IMR-90 (cell line): ENCODE results near the gene PTPRN2. TPM values are rescaled to one million over a fixed set of nuclear protein-coding genes. Genes with fewer than 3 reads are reported as not detected.

ENCODE experiments used
- ATAC-seq: fragments of 200-7000 bp; cut with Tn5 transposase; 2 replicates; pipeline ENCODE4 v1.9.1; 2020; ENCODE audit warnings: low read depth, mild to moderate bottlenecking, moderate library complexity
- BruUV-seq: library from RNA; stranded (reverse); fragments of 400-500 nt; replicated peaks from 2 replicates; lab custom pipeline; 2021; lab: Mats Ljungman, UMichigan
- CTCF ChIA-PET: fragments of 300-600 bp; formaldehyde crosslinking; extraction: SDS; loops from one replicate; lab custom pipeline; 2021; ENCODE audit warnings: antibody characterized with exemption; lab: Yijun Ruan, JAX
- POLR2A ChIA-PET: fragments of 300-600 bp; sonication (Branson Sonifier 250); formaldehyde crosslinking; loops from one replicate; lab custom pipeline; 2022; ENCODE audit warnings: antibody characterized with exemption; ENCODE audit not compliant: unreplicated experiment; lab: Charles Lee
- DNase-seq: peaks from one replicate; pipeline ENCODE4 v3.0.0; 2013
- H2AFZ ChIP-seq: replicated peaks from 2 replicates; pipeline ENCODE3; 2013; ENCODE audit warnings: low read length, mild to moderate bottlenecking; ENCODE audit not compliant: poor library complexity
- H2AK5ac ChIP-seq: 2 replicates; pipeline ENCODE4 v1.6.1; 2013; ENCODE audit warnings: low read depth, low read length, inconsistent platforms
- H2AK9ac ChIP-seq: replicated peaks from 2 replicates; pipeline ENCODE3; 2013; ENCODE audit warnings: mild to moderate bottlenecking, low read depth, low read length, moderate library complexity; ENCODE audit not compliant: poor library complexity
- H2BK120ac ChIP-seq: 2 replicates; pipeline ENCODE4 v1.6.1; 2013; ENCODE audit warnings: low read depth, low read length, inconsistent platforms
- H2BK15ac ChIP-seq: 3 replicates; pipeline ENCODE4 v1.6.1; 2013; ENCODE audit warnings: low read depth, low read length, inconsistent platforms
- H2BK20ac ChIP-seq: 2 replicates; pipeline ENCODE4 v1.6.1; 2013; ENCODE audit warnings: low read depth, mild to moderate bottlenecking, inconsistent platforms, low read length, moderate library complexity
- H2BK5ac ChIP-seq: 2 replicates; pipeline ENCODE4 v1.6.1; 2013; ENCODE audit warnings: mild to moderate bottlenecking, low read depth, low read length, inconsistent platforms; ENCODE audit not compliant: poor library complexity, severe bottlenecking
- H3K14ac ChIP-seq: replicated peaks from 2 replicates; pipeline ENCODE4 v1.6.1; 2013; ENCODE audit warnings: low read depth, low read length, inconsistent platforms
- H3K18ac ChIP-seq: 2 replicates; pipeline ENCODE4 v1.6.1; 2013; ENCODE audit warnings: low read depth, low read length, control low read depth
- H3K23ac ChIP-seq: 2 replicates; pipeline ENCODE4 v1.6.1; 2013; ENCODE audit warnings: low read depth, low read length, inconsistent platforms
- H3K27ac ChIP-seq: 2 replicates; pipeline ENCODE4 v1.5.1; 2013; ENCODE audit warnings: mild to moderate bottlenecking, control low read depth, low read length; ENCODE audit not compliant: insufficient read depth
- H3K27me3 ChIP-seq: 2 replicates; pipeline ENCODE4 v1.6.1; 2013; ENCODE audit warnings: low read length; ENCODE audit not compliant: control insufficient read depth, insufficient read depth
- H3K36me3 ChIP-seq: 2 replicates; pipeline ENCODE4 v1.6.1; 2013; ENCODE audit warnings: low read length, mixed read lengths; ENCODE audit not compliant: control insufficient read depth, insufficient read depth
- H3K4ac ChIP-seq: 2 replicates; pipeline ENCODE4 v1.6.1; 2013; ENCODE audit warnings: low read depth, low read length, inconsistent platforms
- H3K4me1 ChIP-seq: 2 replicates; pipeline ENCODE4 v1.6.1; 2013; ENCODE audit warnings: low read length, mixed read lengths; ENCODE audit not compliant: control insufficient read depth, insufficient read depth
- H3K4me2 ChIP-seq: 2 replicates; pipeline ENCODE4 v1.6.1; 2013; ENCODE audit warnings: low read depth, mild to moderate bottlenecking, control low read depth, low read length, moderate library complexity
- H3K4me3 ChIP-seq: 2 replicates; pipeline ENCODE4 v1.5.1; 2013; ENCODE audit warnings: low read depth, mild to moderate bottlenecking, control low read depth, low read length, moderate library complexity; ENCODE audit not compliant: insufficient read depth
- H3K56ac ChIP-seq: 2 replicates; pipeline ENCODE4 v1.6.1; 2013; ENCODE audit warnings: low read length, inconsistent platforms; ENCODE audit not compliant: insufficient read depth; ENCODE audit errors: extremely low read depth
- H3K79me1 ChIP-seq, 2 experiments: 2 replicates each; pipeline ENCODE4 v1.6.1; 2013; ENCODE audit warnings: low read length in 2 of 2, inconsistent platforms in 1 of 2, low read depth in 1 of 2
- H3K9ac ChIP-seq: 2 replicates; pipeline ENCODE4 v1.6.1; 2013; ENCODE audit warnings: low read depth, low read length, control low read depth
- H3K9me1 ChIP-seq: 2 replicates; pipeline ENCODE4 v1.6.1; 2013; ENCODE audit warnings: low read length, inconsistent platforms; ENCODE audit not compliant: insufficient read depth
- H3K9me3 ChIP-seq: 2 replicates; pipeline ENCODE4 v1.6.1; 2013; ENCODE audit warnings: low read length; ENCODE audit not compliant: control insufficient read depth, insufficient read depth
- H4K20me1 ChIP-seq: 2 replicates; pipeline ENCODE4 v1.6.1; 2013; ENCODE audit warnings: low read length, inconsistent platforms; ENCODE audit not compliant: insufficient read depth
- H4K5ac ChIP-seq: 2 replicates; pipeline ENCODE4 v1.6.1; 2013; ENCODE audit warnings: mild to moderate bottlenecking, low read depth, low read length, control low read depth
- H4K8ac ChIP-seq, 2 experiments: 2 replicates each; pipeline ENCODE4 v1.6.1; 2013; ENCODE audit warnings: low read depth in 2 of 2, low read length in 2 of 2, control low read depth in 1 of 2, inconsistent platforms in 1 of 2
- H4K91ac ChIP-seq: 2 replicates; pipeline ENCODE4 v1.6.1; 2013; ENCODE audit warnings: low read depth, low read length, inconsistent platforms; ENCODE audit not compliant: insufficient read depth
- RFX5 ChIP-seq: IDR thresholded peaks from 2 replicates; pipeline ENCODE4 v1.8.0; 2012; ENCODE audit warnings: low read depth, mild to moderate bottlenecking, low read length, moderate library complexity
- WGBS, 2 experiments: methylation state at CpG; one replicate each; pipeline versions ENCODE4 v1.1.5 to v1.1.7; 2013; ENCODE audit warnings: missing lambda C conversion rate in 2 of 2; ENCODE audit not compliant: insufficient read length in 1 of 2; ENCODE audit errors: extremely low coverage in 2 of 2; 5-methylcytosine and 5-hydroxymethylcytosine counted together
- dilution Hi-C: fragments of 300-500 bp; cut with HindIII; formaldehyde crosslinking; loops from one replicate; pipeline ENCODE4 v1.14.3; 2018; ENCODE audit warnings: low sequenced_read_pairs; ENCODE audit not compliant: unreplicated experiment
- in situ Hi-C: fragments of 300-500 bp; cut with MboI; formaldehyde crosslinking; loops from 3 replicates; pipeline ENCODE4 v1.14.3; 2019; ENCODE audit warnings: low sequenced_read_pairs, inconsistent platforms, mixed read lengths
- intact Hi-C: fragments of 100-400 bp; cut with micrococcal nuclease; formaldehyde crosslinking; loops from 2 replicates; pipeline ENCODE4 v1.10.0; 2022
- polyA plus RNA-seq, 3 experiments: library from polyadenylated mRNA; depleted of rRNA; stranded (reverse); fragments of >200 nt; gene quantifications; 2 replicates each; pipeline ENCODE4 v1.2.3, GENCODE V29; 2012; ENCODE audit warnings: low replicate concordance in 1 of 3
- total RNA-seq: library from RNA; depleted of rRNA; stranded (reverse); fragments of >200 nt; gene quantifications from 2 replicates; pipeline ENCODE4 v1.2.3, GENCODE V29; 2012

Gene PTPRN2
- total and polyA plus RNA-seq, 2 of the 4 experiments (the other 2 are of a cell fraction): 0.03 TPM; not detected in 1

- H3K36me3 ChIP-seq: no peaks in the 10 kb centered on the region
- H2BK120ac ChIP-seq: no peak overlapping the region
- H3K23ac ChIP-seq: no peak overlapping the region
- in situ Hi-C loops: no loop called here
- ChIA-PET CTCF (no interaction called here), POLR2A (no interaction called here)
- H2AK9ac ChIP-seq: no peak overlapping the region
- no peak overlapping the region for H4K91ac ChIP-seq
- intact Hi-C loops: no loop called here
- no peak for DNase-seq
- H3K9ac ChIP-seq: no peak overlapping the region
- no peaks in the 10 kb centered on the region for H3K79me1 ChIP-seq
- no peaks in the 10 kb centered on the region for H3K9me1 ChIP-seq
- H3K4me3 ChIP-seq: no peak overlapping the region
- TF ChIP-seq RFX5: no peak
- H3K56ac ChIP-seq: no peak overlapping the region
- H3K4me2 ChIP-seq: no peak overlapping the region
- H2BK5ac ChIP-seq: no peak overlapping the region
- H3K27ac ChIP-seq: no peak overlapping the region
- H3K4me1 ChIP-seq: no peaks in the 10 kb centered on the region
- no peaks in the 10 kb centered on the region for H4K20me1 ChIP-seq
- dilution Hi-C loops: no loop called here
- H4K5ac ChIP-seq: no peak overlapping the region
- H2AFZ ChIP-seq: no peak overlapping the region
- no CpG with 5 or more reads among the region's 2 CpGs for WGBS, 2 experiments
- no peak overlapping the region for H3K18ac ChIP-seq
- H2BK15ac ChIP-seq: no peak overlapping the region
- H3K9me3 ChIP-seq: peaks cover 44% of the 10 kb centered on the region
- no peak overlapping the region for H3K4ac ChIP-seq
- no TSS peak for BruUV-seq
- no peaks in the 10 kb centered on the region for H3K27me3 ChIP-seq
- H3K14ac ChIP-seq: no peak overlapping the region
- ATAC-seq: no peak
- no peak overlapping the region for H2BK20ac ChIP-seq
- no peak overlapping the region for H2AK5ac ChIP-seq
- no peak overlapping the region for H4K8ac ChIP-seq
Measured at GRCh38 chr7:157969995-157970394, 617.6 kb downstream of the PTPRN2 start.
